ENCODE data around the gene TPM1.

DNA sequence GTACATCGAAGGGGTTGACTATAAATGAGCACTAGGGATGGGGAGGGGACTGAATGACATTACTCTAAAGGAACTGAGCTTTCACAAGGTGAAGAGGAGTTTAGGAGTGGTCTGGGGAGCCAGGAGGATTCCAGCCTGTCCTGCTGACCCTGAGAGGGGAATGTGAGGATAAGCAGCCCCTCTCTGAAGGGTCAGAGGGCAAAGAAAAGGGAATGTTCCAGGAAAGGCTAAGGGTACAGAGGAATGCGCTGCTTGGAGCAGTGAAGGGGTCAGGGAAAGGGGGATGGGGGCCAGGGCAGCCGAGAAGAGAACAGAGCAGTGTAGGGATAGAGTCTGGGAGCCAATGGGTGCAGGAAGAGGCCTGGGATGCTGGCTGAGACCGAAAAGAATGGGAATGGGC is 28.0 kb upstream of the TPM1 start:
- TF ChIP-seq, protein P1, sequence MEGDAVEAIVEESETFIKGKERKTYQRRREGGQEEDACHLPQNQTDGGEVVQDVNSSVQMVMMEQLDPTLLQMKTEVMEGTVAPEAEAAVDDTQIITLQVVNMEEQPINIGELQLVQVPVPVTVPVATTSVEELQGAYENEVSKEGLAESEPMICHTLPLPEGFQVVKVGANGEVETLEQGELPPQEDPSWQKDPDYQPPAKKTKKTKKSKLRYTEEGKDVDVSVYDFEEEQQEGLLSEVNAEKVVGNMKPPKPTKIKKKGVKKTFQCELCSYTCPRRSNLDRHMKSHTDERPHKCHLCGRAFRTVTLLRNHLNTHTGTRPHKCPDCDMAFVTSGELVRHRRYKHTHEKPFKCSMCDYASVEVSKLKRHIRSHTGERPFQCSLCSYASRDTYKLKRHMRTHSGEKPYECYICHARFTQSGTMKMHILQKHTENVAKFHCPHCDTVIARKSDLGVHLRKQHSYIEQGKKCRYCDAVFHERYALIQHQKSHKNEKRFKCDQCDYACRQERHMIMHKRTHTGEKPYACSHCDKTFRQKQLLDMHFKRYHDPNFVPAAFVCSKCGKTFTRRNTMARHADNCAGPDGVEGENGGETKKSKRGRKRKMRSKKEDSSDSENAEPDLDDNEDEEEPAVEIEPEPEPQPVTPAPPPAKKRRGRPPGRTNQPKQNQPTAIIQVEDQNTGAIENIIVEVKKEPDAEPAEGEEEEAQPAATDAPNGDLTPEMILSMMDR (conservative IDR thresholded peaks at IDR 0.05 in 1 of 2, IDR thresholded peaks at IDR 0.05 in 1 of 2; ENCODE audit: low read depth in 1 of 2, low read length in 2 of 2), result no peak
- no peak for TF ChIP-seq EZH2 (IDR thresholded peaks at IDR 0.05; ENCODE audit: low read length, missing control alignments)
